Liver (tissue), 9 donors: ENCODE measurements around the gene MITD1. TPM values are rescaled to one million over a fixed set of nuclear protein-coding genes. Genes with fewer than 3 reads are reported as not detected.
"Not testable (repeated sequence)": the region's sequence is repeated elsewhere in the genome, so short reads cannot be mapped to it uniquely, and the experiment has no call there.

Experiments
- DNase-seq: peaks from one replicate; pipeline ENCODE4 v3.0.0-alpha.2; 2017; ENCODE audit warnings: low spot score
- H3K27ac ChIP-seq, 2 donors: one replicate each; pipeline ENCODE4 v1.7.0; 2013; ENCODE audit warnings: inconsistent platforms in 2 of 2, low read length in 2 of 2, control low read depth in 1 of 2, low read depth in 1 of 2, mild to moderate bottlenecking in 1 of 2
- H3K27me3 ChIP-seq, 4 donors: one replicate each; pipeline versions ENCODE4 v1.6.1 to v1.7.0; 2013; ENCODE audit warnings: low read length in 3 of 4, inconsistent platforms in 1 of 4, mild to moderate bottlenecking in 1 of 4, moderate library complexity in 1 of 4; ENCODE audit not compliant: control insufficient read depth in 4 of 4, insufficient read depth in 4 of 4
- H3K36me3 ChIP-seq, 4 donors: one replicate each; pipeline versions ENCODE4 v1.6.1 to v1.7.0; 2013; ENCODE audit warnings: low read length in 3 of 4, mild to moderate bottlenecking in 3 of 4, low read depth in 1 of 4, moderate library complexity in 1 of 4; ENCODE audit not compliant: control insufficient read depth in 4 of 4, insufficient read depth in 3 of 4
- H3K4me1 ChIP-seq, 4 donors: one replicate each; pipeline versions ENCODE4 v1.6.1 to v1.7.0; 2013; ENCODE audit warnings: low read length in 3 of 4, mild to moderate bottlenecking in 3 of 4, moderate library complexity in 1 of 4; ENCODE audit not compliant: control insufficient read depth in 4 of 4, insufficient read depth in 4 of 4
- H3K4me3 ChIP-seq, 3 donors: one replicate each; pipeline versions ENCODE4 v1.6.1 to v1.7.0; 2013; ENCODE audit warnings: low read length in 3 of 3, control low read depth in 1 of 3, low read depth in 1 of 3, mild to moderate bottlenecking in 1 of 3
- H3K9ac ChIP-seq, 2 donors: one replicate each; pipeline ENCODE4 v1.7.0; 2013; ENCODE audit warnings: low read length in 2 of 2, mild to moderate bottlenecking in 2 of 2, moderate library complexity in 2 of 2, control low read depth in 1 of 2, low read depth in 1 of 2
- H3K9me3 ChIP-seq, 4 donors: one replicate each; pipeline versions ENCODE4 v1.6.1 to v1.7.0; 2013; ENCODE audit warnings: low read length in 3 of 4; ENCODE audit not compliant: control insufficient read depth in 4 of 4
- ATF3 ChIP-seq: IDR thresholded peaks from 2 replicates; pipeline ENCODE4 v1.6.1; 2016; ENCODE audit warnings: antibody characterized with exemption
- CTCF ChIP-seq: fragments of 150-350 bp; IDR thresholded peaks from 2 replicates; pipeline ENCODE4 v1.5.1; 2017; ENCODE audit warnings: improper control_type of control experiment, low read depth, low read length; ENCODE audit not compliant: missing input control
- EGR1 ChIP-seq, 2 donors: IDR thresholded peaks; 2 replicates each; pipeline ENCODE4 v1.6.1; 2016 to 2018; ENCODE audit warnings: antibody characterized with exemption in 2 of 2, low read depth in 2 of 2
- FOXA2 ChIP-seq: IDR thresholded peaks from 2 replicates; pipeline ENCODE4 v1.6.1; 2016; ENCODE audit warnings: antibody characterized with exemption
- GABPA ChIP-seq, 2 donors: IDR thresholded peaks in 1 of 2; conservative IDR thresholded peaks in 1 of 2; 2 replicates each; pipeline ENCODE4 v1.6.1; 2016; ENCODE audit warnings: antibody characterized with exemption in 2 of 2, mild to moderate bottlenecking in 1 of 2, moderate library complexity in 1 of 2
- HNF4A ChIP-seq, 2 donors: conservative IDR thresholded peaks; 2 replicates each; pipeline ENCODE4 v1.6.1; 2016; ENCODE audit warnings: antibody characterized with exemption in 2 of 2, mild to moderate bottlenecking in 2 of 2
- HNF4G ChIP-seq: IDR thresholded peaks from 2 replicates; pipeline ENCODE4 v1.6.1; 2016; ENCODE audit warnings: antibody characterized with exemption
- NR2F2 ChIP-seq: IDR thresholded peaks from 2 replicates; pipeline ENCODE4 v1.6.1; 2016; ENCODE audit warnings: antibody characterized with exemption
- REST ChIP-seq: IDR thresholded peaks from 2 replicates; pipeline ENCODE4 v1.6.1; 2016; ENCODE audit warnings: antibody characterized with exemption, mild to moderate bottlenecking
- RXRA ChIP-seq, 2 donors: IDR thresholded peaks; 2 replicates each; pipeline ENCODE4 v1.6.1; 2017 to 2018; ENCODE audit warnings: antibody characterized with exemption in 2 of 2, mild to moderate bottlenecking in 1 of 2
- SP1 ChIP-seq: IDR thresholded peaks from 2 replicates; pipeline ENCODE4 v1.6.1; 2018; ENCODE audit warnings: antibody characterized with exemption, mild to moderate bottlenecking
- YY1 ChIP-seq: IDR thresholded peaks from 2 replicates; pipeline ENCODE4 v1.6.1; 2016; ENCODE audit warnings: antibody characterized with exemption, mild to moderate bottlenecking
- ZBTB33 ChIP-seq: IDR thresholded peaks from 2 replicates; pipeline ENCODE4 v1.6.1; 2016; ENCODE audit warnings: antibody characterized with exemption
- WGBS: extraction: QIAGEN DNeasy Blood & Tissue Kit; methylation state at CpG from one replicate; pipeline ENCODE4 v1.1.7; 2013; 5-methylcytosine and 5-hydroxymethylcytosine counted together
- polyA plus RNA-seq, 2 donors: library from polyadenylated mRNA; stranded (reverse) in 1 of 2; unstranded in 1 of 2; fragments of 200-250 nt in 1 of 2; fragments of >200 nt in 1 of 2; fragmentation: Nextera tagmentation in 1 of 2; extraction: Ambion mirVana in 1 of 2; gene quantifications; one replicate each; pipeline versions ENCODE4 v1.2.1 to v1.2.3, GENCODE V29; 2013 to 2015
- total RNA-seq, 2 donors: library from RNA; depleted of rRNA; stranded (reverse); fragments of >200 nt; gene quantifications; one replicate each; pipeline ENCODE4 v1.2.3, GENCODE V29; 2014
- donor health status: healthy.
- donor health status: healthy.
- donor health status: healthy.
- donor health status: healthy.
- donor health status: healthy.

MITD1 gene
- total and polyA plus RNA-seq, 4 donors: 7.8 to 17.5 (median 13.0) TPM

- TF ChIP-seq YY1 (no peak), EGR1 (IDR thresholded peaks at IDR 0.05; ENCODE audit: low read depth in 2 of 2) (no peak), SP1 (no peak), NR2F2 (no peak), ATF3 (no peak), HNF4A (conservative IDR thresholded peaks at IDR 0.05) (no peak), HNF4G (no peak), REST (no peak), RXRA (IDR thresholded peaks at IDR 0.05) (no peak), GABPA (IDR thresholded peaks at IDR 0.05 in 1 of 2, conservative IDR thresholded peaks at IDR 0.05 in 1 of 2) (no peak), CTCF (no peak), FOXA2 (no peak), ZBTB33 (no peak)
- no peak for DNase-seq
- H3K4me1 ChIP-seq: no peaks in the 10 kb centered on the region
- 92% methylated on average over 6 of the region's 6 CpGs for WGBS
- H3K27me3 ChIP-seq: no peaks in the 10 kb centered on the region
- H3K27ac ChIP-seq: no peak overlapping the region
- H3K36me3 ChIP-seq: peaks cover 5 to 30% (median 19%) of the 10 kb centered on the region in 4 donors
- H3K9me3 ChIP-seq: no peaks in the 10 kb centered on the region
- H3K9ac ChIP-seq: no peak overlapping the region
- H3K4me3 ChIP-seq: no peak overlapping the region
These were observed 17.4 kb upstream of the MITD1 start for GRCh38 chr2:99198103-99198841.

- not testable (repeated sequence) for H3K27me3 ChIP-seq, H3K9me3 ChIP-seq, H3K27ac ChIP-seq, H3K4me1 ChIP-seq, H3K9ac ChIP-seq, DNase-seq, H3K4me3 ChIP-seq
- WGBS: 98% methylated on average over 4 of the region's 4 CpGs
- H3K36me3 ChIP-seq: peaks cover 5 to 43% (median 23%) of the 10 kb centered on the region in 4 donors
These were observed 11.5 kb upstream of the MITD1 start for GRCh38 chr2:99192364-99192763.
